HepG2 (cell line): ENCODE data around the gene RP2. TPM values are rescaled to one million over a fixed set of nuclear protein-coding genes. Genes with fewer than 3 reads are reported as not detected.

ENCODE experiments used
- ATAC-seq: fragments of 200-7000 bp; cut with Tn5 transposase; 3 replicates; pipeline ENCODE4 v1.9.1; 2020; ENCODE audit warnings: mild to moderate bottlenecking, moderate library complexity
- BruUV-seq: library from RNA; stranded (reverse); fragments of 400-500 nt; replicated peaks from 2 replicates; lab custom pipeline; 2021; lab: Mats Ljungman, UMichigan
- CTCF ChIA-PET: fragments of 300-600 bp; formaldehyde crosslinking; extraction: SDS; loops from one replicate; lab custom pipeline; 2021; ENCODE audit warnings: low total read pairs, inconsistent platforms, low intra/inter-chr PET ratio; lab: Yijun Ruan, JAX
- POLR2A ChIA-PET: fragments of 350-600 bp; sonication (Branson Sonifier 250); formaldehyde crosslinking; loops from one replicate; lab custom pipeline; 2020; ENCODE audit warnings: antibody characterized with exemption, inconsistent platforms; lab: Yijun Ruan, JAX
- DNase-seq: peaks from one replicate; pipeline ENCODE4 v3.0.0-alpha.2; 2015; ENCODE audit warnings: low spot score
- FAIRE-seq: peaks from 3 replicates; lab custom pipeline; 2011; peaks lifted over from hg19 to GRCh38; lab: Jason Lieb, UNC
- H2AFZ ChIP-seq: one replicate; pipeline ENCODE4 v1.6.1; 2011; ENCODE audit warnings: low read length, inconsistent platforms
- H3K27ac ChIP-seq: fragments of 300-600 bp; 3 replicates; pipeline ENCODE4 v1.8.0; 2011; ENCODE audit warnings: mixed run types, mild to moderate bottlenecking, mixed read lengths, low read length, inconsistent platforms; ENCODE audit not compliant: insufficient read depth; ENCODE audit errors: extremely low read length
- H3K27me3 ChIP-seq, 2 experiments: fragments of 200-600 bp in 1 of 2; 2 replicates in 1 of 2; 3 replicates in 1 of 2; pipeline versions ENCODE4 v1.6.0 to v1.8.0; 2011; ENCODE audit warnings: low read length in 2 of 2, mild to moderate bottlenecking in 2 of 2, moderate library complexity in 2 of 2, inconsistent platforms in 1 of 2; ENCODE audit not compliant: insufficient read depth in 2 of 2, control insufficient read depth in 1 of 2
- H3K36me3 ChIP-seq, 2 experiments: fragments of 200-600 bp in 1 of 2; replicated peaks in 1 of 2; 2 replicates in 1 of 2; 3 replicates in 1 of 2; pipeline versions ENCODE4 v1.5.1 to v1.8.0; 2011; ENCODE audit warnings: low read length in 2 of 2, inconsistent platforms in 1 of 2; ENCODE audit not compliant: insufficient read depth in 2 of 2, control insufficient read depth in 1 of 2
- H3K4me1 ChIP-seq: 2 replicates; pipeline ENCODE4 v1.5.1; 2012; ENCODE audit warnings: low read length, inconsistent platforms; ENCODE audit not compliant: insufficient read depth
- H3K4me2 ChIP-seq: 2 replicates; pipeline ENCODE4 v1.6.0; 2011; ENCODE audit warnings: low read depth, low read length, inconsistent platforms
- H3K4me3 ChIP-seq, 3 experiments: fragments of 200-600 bp in 1 of 3; sonication (generic), shearing (Covaris generic) in 1 of 3; replicated peaks in 1 of 3; 2 replicates each; pipeline ENCODE4 v1.5.1; 2011 to 2016; ENCODE audit warnings: low read length in 3 of 3, inconsistent platforms in 2 of 3, low read depth in 2 of 3, mild to moderate bottlenecking in 2 of 3, control low read depth in 1 of 3, mixed read lengths in 1 of 3; ENCODE audit not compliant: insufficient read depth in 1 of 3
- H3K79me2 ChIP-seq: one replicate; pipeline ENCODE4 v1.6.1; 2011; ENCODE audit warnings: low read length, inconsistent platforms; ENCODE audit not compliant: insufficient read depth
- H3K9ac ChIP-seq: 2 replicates; pipeline ENCODE4 v1.6.0; 2011; ENCODE audit warnings: mild to moderate bottlenecking, low read depth, low read length, inconsistent platforms; ENCODE audit not compliant: insufficient read depth
- H3K9me3 ChIP-seq: 2 replicates; pipeline ENCODE4 v1.5.1; 2012; ENCODE audit warnings: mild to moderate bottlenecking, low read length
- H4K20me1 ChIP-seq: 2 replicates; pipeline ENCODE4 v1.6.0; 2011; ENCODE audit warnings: inconsistent platforms, mild to moderate bottlenecking, low read length, moderate library complexity; ENCODE audit not compliant: insufficient read depth
- CENPX ChIP-seq: sonication (generic); formaldehyde crosslinking; IDR thresholded peaks from 2 replicates; pipeline ENCODE4 v1.9.0; 2021; ENCODE audit warnings: mild to moderate bottlenecking, missing genetic modification reagents, moderate library complexity
- HIVEP1 ChIP-seq: sonication (generic); formaldehyde crosslinking; IDR thresholded peaks from 2 replicates; pipeline ENCODE4 v1.4.0; 2020; ENCODE audit warnings: mild to moderate bottlenecking, missing genetic modification reagents
- JUNB ChIP-seq: sonication (generic); formaldehyde crosslinking; IDR thresholded peaks from 2 replicates; pipeline ENCODE4 v1.8.0; 2022; ENCODE audit warnings: missing genetic modification reagents, mild to moderate bottlenecking, borderline replicate concordance
- KMT2B ChIP-seq: IDR thresholded peaks from 2 replicates; pipeline ENCODE4 v1.6.1; 2016; ENCODE audit warnings: missing genetic modification reagents, missing compliant biosample characterization
- LBX2 ChIP-seq: sonication (generic); formaldehyde crosslinking; IDR thresholded peaks from 2 replicates; pipeline ENCODE4 v1.5.0; 2020; ENCODE audit warnings: missing genetic modification reagents, mild to moderate bottlenecking, borderline replicate concordance
- SP1 ChIP-seq, 2 experiments: fragments of 450-650 bp in 1 of 2; sonication (generic) in 1 of 2; formaldehyde crosslinking in 1 of 2; IDR thresholded peaks; 2 replicates each; pipeline versions ENCODE4 v1.4.0 to v1.6.1; 2016 to 2020; ENCODE audit warnings: missing genetic modification reagents in 1 of 2
- TCF12 ChIP-seq, 2 experiments: fragments of 450-650 bp in 1 of 2; sonication (generic) in 1 of 2; formaldehyde crosslinking in 1 of 2; IDR thresholded peaks; 2 replicates each; pipeline versions ENCODE4 v1.6.1 to v1.8.0; 2017 to 2022; ENCODE audit warnings: antibody characterized with exemption in 1 of 2, mild to moderate bottlenecking in 1 of 2, missing genetic modification reagents in 1 of 2, moderate library complexity in 1 of 2
- TMF1 ChIP-seq: sonication (generic); formaldehyde crosslinking; IDR thresholded peaks from 2 replicates; pipeline ENCODE4 v1.8.1; 2022; ENCODE audit warnings: low read depth, missing genetic modification reagents
- ZNF687 ChIP-seq: sonication (generic); formaldehyde crosslinking; IDR thresholded peaks from 2 replicates; pipeline ENCODE4 v1.5.1; 2020; ENCODE audit warnings: mild to moderate bottlenecking, missing genetic modification reagents, moderate library complexity
- ZNF879 ChIP-seq: sonication (generic); formaldehyde crosslinking; IDR thresholded peaks from 2 replicates; pipeline ENCODE4 v1.8.1; 2023; ENCODE audit warnings: missing genetic modification reagents
- ZXDC ChIP-seq: sonication (generic); formaldehyde crosslinking; IDR thresholded peaks from 2 replicates; pipeline ENCODE4 v1.5.0; 2020; ENCODE audit warnings: mild to moderate bottlenecking, missing genetic modification reagents
- WGBS: methylation state at CpG from one replicate; pipeline ENCODE4 v1.1.6; 2017; ENCODE audit warnings: low lambda C conversion rate; 5-methylcytosine and 5-hydroxymethylcytosine counted together
- in situ Hi-C: cut with HindIII; loops from 2 replicates; pipeline ENCODE4 v1.10.0; 2017; ENCODE audit warnings: low pct_unique_long_range_greater_than_20kb; ENCODE audit not compliant: extremely low pct_ligation_motif_present
- intact Hi-C: fragments of 100-400 bp; cut with micrococcal nuclease; formaldehyde crosslinking; loops from one replicate; pipeline ENCODE4 v1.10.0; 2022; ENCODE audit not compliant: unreplicated experiment
- polyA plus RNA-seq, 8 experiments: library from polyadenylated mRNA; depleted of rRNA in 3 of 8; stranded (reverse) in 7 of 8; unstranded in 1 of 8; fragments of >200 nt; fragmentation: Illumina TruSeq in 4 of 8; extraction: Trizol in 4 of 8; gene quantifications; 2 replicates each; pipeline versions ENCODE4 v1.2.1 to v1.2.3, GENCODE V29; 2011 to 2016; ENCODE audit warnings: low read depth in 4 of 8, missing spikeins in 1 of 8, mixed read lengths in 1 of 8; ENCODE audit not compliant: insufficient read depth in 1 of 8
- total RNA-seq, 5 experiments: library from RNA; depleted of rRNA; stranded (reverse); fragments of >200 nt; fragmentation: Illumina TruSeq; extraction: Trizol; gene quantifications; 2 replicates each; pipeline ENCODE4 v1.2.3, GENCODE V29; 2016; ENCODE audit warnings: low read depth in 1 of 5

The RP2 gene
- total and polyA plus RNA-seq, 2 of the 13 experiments (the other 11 are each of a cell fraction or from before 2014, with no cell fraction given): 5.0 to 9.9 TPM

- TSS peak; percentile 70 for BruUV-seq
- H3K9me3 ChIP-seq: no peaks in the 10 kb centered on the region
- intact Hi-C loops: loop anchor here (5.0 kb wide), 1 partner anchor 36 kb away; no protein-coding TSS in a partner anchor
- ChIA-PET POLR2A (interaction anchor here (1.5 kb wide), 1 partner anchor 307 kb away, joined by 3 read pairs; the partner anchor contains the start of gene NDUFB11), CTCF (no interaction called here)
- peak overlapping the region; percentile 62 for H3K4me2 ChIP-seq
- peak overlapping the region; percentile 5 for H2AFZ ChIP-seq
- H3K9ac ChIP-seq: peak overlapping the region; percentile 81
- ATAC-seq (no peak), FAIRE-seq (peak; percentile 66), DNase-seq (peak; percentile 12)
- no peaks in the 10 kb centered on the region; a peak in 1 of 5 replicates for H3K27me3 ChIP-seq
- no peaks in the 10 kb centered on the region for H4K20me1 ChIP-seq
- no peaks in the 10 kb centered on the region for H3K36me3 ChIP-seq
- WGBS: 2% methylated on average over 13 of the region's 20 CpGs
- in situ Hi-C loops: no loop called here
- peaks cover 32% of the 10 kb centered on the region for H3K79me2 ChIP-seq
- H3K4me3 ChIP-seq: peak overlapping the region; percentile 74 to 82 (median 81)
- peak overlapping the region; percentile 83 for H3K27ac ChIP-seq
- TF ChIP-seq SP1 (IDR thresholded peaks at IDR 0.05) (no peak), SP1 (CRISPR knock-in tag; IDR thresholded peaks at IDR 0.05) (no peak), ZNF879 (no peak), TMF1 (CRISPR knock-in tag) (no peak), HIVEP1 (no peak), ZXDC (CRISPR knock-in tag) (no peak), ZNF687 (CRISPR knock-in tag) (no peak), JUNB (CRISPR knock-in tag) (no peak), TCF12 (IDR thresholded peaks at IDR 0.05) (no peak), TCF12 (CRISPR knock-in tag; IDR thresholded peaks at IDR 0.05) (no peak), CENPX (CRISPR knock-in tag) (no peak), KMT2B (CRISPR knock-in tag) (no peak), LBX2 (CRISPR knock-in tag) (no peak)
- peaks cover 15% of the 10 kb centered on the region for H3K4me1 ChIP-seq
These were observed 979 bp downstream of the RP2 start for GRCh38 chrX:46837558-46838485.
